Neural progenitor cell (in vitro differentiated cells): Measurements from ENCODE around the gene KLK3. TPM values are rescaled to one million over a fixed set of nuclear protein-coding genes. Genes with fewer than 3 reads are reported as not detected.

ENCODE experiments used
- DNase-seq: peaks from one replicate; pipeline ENCODE4 v3.0.0-alpha.2; 2016; ENCODE audit warnings: low spot score
- H2AFZ ChIP-seq: fragments of 200-600 bp; sonication (generic); replicated peaks from 2 replicates; pipeline ENCODE4 v1.6.1; 2016; ENCODE audit warnings: antibody characterized with exemption
- H3F3A ChIP-seq: fragments of 200-600 bp; sonication (generic); 2 replicates; pipeline ENCODE4 v1.6.1; 2016; ENCODE audit warnings: antibody characterized with exemption, low read depth
- H3K27ac ChIP-seq: fragments of 200-600 bp; sonication (generic); 2 replicates; pipeline ENCODE4 v1.5.1; 2016; ENCODE audit warnings: mild to moderate bottlenecking
- H3K27me3 ChIP-seq: fragments of 200-600 bp; sonication (generic); 2 replicates; pipeline ENCODE4 v1.6.1; 2016; ENCODE audit warnings: mild to moderate bottlenecking, moderate library complexity
- H3K36me3 ChIP-seq: fragments of 200-600 bp; sonication (generic); 2 replicates; pipeline ENCODE4 v1.5.1; 2016
- H3K4me1 ChIP-seq: fragments of 200-600 bp; sonication (generic); 2 replicates; pipeline ENCODE4 v1.6.1; 2016; ENCODE audit warnings: mixed run types
- H3K4me2 ChIP-seq: fragments of 200-600 bp; sonication (generic); 2 replicates; pipeline ENCODE4 v1.6.1; 2016
- H3K4me3 ChIP-seq: fragments of 200-600 bp; sonication (generic); 2 replicates; pipeline ENCODE4 v1.5.1; 2016
- H3K79me2 ChIP-seq: fragments of 200-600 bp; sonication (generic); 2 replicates; pipeline ENCODE4 v1.6.1; 2016; ENCODE audit warnings: low read depth
- H3K9ac ChIP-seq: fragments of 200-600 bp; sonication (generic); 2 replicates; pipeline ENCODE4 v1.6.1; 2016
- H3K9me3 ChIP-seq: fragments of 200-600 bp; sonication (generic); 2 replicates; pipeline ENCODE4 v1.5.1; 2016; ENCODE audit warnings: low read depth
- H4K20me1 ChIP-seq: fragments of 200-600 bp; sonication (generic); 2 replicates; pipeline ENCODE4 v1.6.1; 2016; ENCODE audit warnings: low read depth
- H3K27ac Mint-ChIP-seq: 3 replicates; pipeline ENCODE4 v1.8.0; 2021; ENCODE audit warnings: mixed read lengths
- H3K27me3 Mint-ChIP-seq: 2 replicates; pipeline ENCODE4 v1.8.0; 2022; ENCODE audit warnings: low read depth, mild to moderate bottlenecking, inconsistent platforms, moderate library complexity, mixed read lengths; ENCODE audit not compliant: insufficient read depth
- H3K36me3 Mint-ChIP-seq: 3 replicates; pipeline ENCODE4 v1.8.0; 2021; ENCODE audit warnings: mixed read lengths
- H3K4me1 Mint-ChIP-seq: 3 replicates; pipeline ENCODE4 v1.8.0; 2021; ENCODE audit warnings: mixed read lengths
- H3K4me3 Mint-ChIP-seq: 3 replicates; pipeline ENCODE4 v1.8.0; 2021; ENCODE audit warnings: mild to moderate bottlenecking, moderate library complexity, mixed read lengths
- H3K9me3 Mint-ChIP-seq: 3 replicates; pipeline ENCODE4 v1.8.0; 2020; ENCODE audit warnings: mixed read lengths
- EZH2 ChIP-seq: fragments of 200-600 bp; sonication (generic); IDR thresholded peaks from 2 replicates; pipeline ENCODE4 v1.6.1; 2017; ENCODE audit warnings: antibody characterized with exemption, mild to moderate bottlenecking, moderate library complexity
- EZH2phosphoT487 ChIP-seq: fragments of 200-600 bp; sonication (generic); IDR thresholded peaks from 2 replicates; pipeline ENCODE4 v1.6.1; 2017; ENCODE audit warnings: antibody characterized with exemption
- total RNA-seq: library from RNA; depleted of rRNA; stranded (reverse); fragments of >200 nt; gene quantifications from 2 replicates; pipeline ENCODE4 v1.2.3, GENCODE V29; 2015; ENCODE audit warnings: low replicate concordance
- TF ChIP-seq, protein P1 (sequence below): fragments of 200-600 bp; sonication (generic); IDR thresholded peaks from 2 replicates; pipeline ENCODE4 v1.5.1; 2017; ENCODE audit warnings: antibody characterized with exemption, mild to moderate bottlenecking

Gene KLK3
- total RNA-seq, 1 donor from 2014 or later, result not detected

DNA sequence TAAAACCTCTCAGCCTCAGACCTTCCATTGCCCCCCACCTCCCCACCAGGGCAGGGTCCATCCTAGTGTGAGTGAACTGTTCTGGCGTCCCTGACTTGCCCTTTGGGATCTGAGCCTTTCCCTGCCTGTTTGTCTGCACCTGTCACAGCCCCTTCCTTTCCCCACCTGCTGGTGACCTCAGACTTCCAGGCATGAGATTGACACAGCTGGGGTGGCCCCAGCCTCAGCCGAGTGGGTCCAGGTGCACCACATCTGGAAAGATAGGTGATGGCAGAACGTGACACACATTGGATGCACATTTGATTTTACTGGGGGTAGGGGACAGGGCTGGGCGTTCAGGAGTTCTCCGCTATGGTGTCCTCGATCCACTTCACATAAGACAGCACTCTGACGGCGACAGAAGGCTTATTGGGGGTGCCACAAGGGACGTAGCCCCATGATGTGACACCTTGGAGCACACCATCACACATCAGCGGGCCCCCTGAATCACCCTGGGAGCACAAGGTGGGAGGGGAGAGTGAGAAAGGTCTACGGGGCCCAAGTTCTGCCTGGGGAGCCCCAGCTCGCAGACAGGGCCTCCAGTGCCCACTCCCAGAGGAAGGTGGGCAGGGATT is 35.7 kb upstream of the KLK3 start:
- Histone ChIP-seq H3K79me2 (no peaks in the 10 kb centered on the region), H3K27me3 (peaks cover 89% of the 10 kb centered on the region), H3K36me3 (no peaks in the 10 kb centered on the region), H3K27ac (no peak overlapping the region), H4K20me1 (no peaks in the 10 kb centered on the region), H2AFZ (no peak overlapping the region), H3K4me1 (no peaks in the 10 kb centered on the region), H3K9ac (no peak overlapping the region), H3K4me3 (no peak overlapping the region), H3K4me2 (no peak overlapping the region), H3K9me3 (no peaks in the 10 kb centered on the region), H3F3A (no peaks in the 10 kb centered on the region)
- H3K4me3 Mint-ChIP-seq, result peak overlapping the region; percentile 80
- H3K27me3 Mint-ChIP-seq, result peaks cover 64% of the 10 kb centered on the region
- no peak for DNase-seq
- H3K9me3 Mint-ChIP-seq, result peaks cover 14% of the 10 kb centered on the region
- H3K36me3 Mint-ChIP-seq, result no peaks in the 10 kb centered on the region
- TF ChIP-seq EZH2phosphoT487 (no peak), EZH2 (no peak)
- TF ChIP-seq, protein P1, sequence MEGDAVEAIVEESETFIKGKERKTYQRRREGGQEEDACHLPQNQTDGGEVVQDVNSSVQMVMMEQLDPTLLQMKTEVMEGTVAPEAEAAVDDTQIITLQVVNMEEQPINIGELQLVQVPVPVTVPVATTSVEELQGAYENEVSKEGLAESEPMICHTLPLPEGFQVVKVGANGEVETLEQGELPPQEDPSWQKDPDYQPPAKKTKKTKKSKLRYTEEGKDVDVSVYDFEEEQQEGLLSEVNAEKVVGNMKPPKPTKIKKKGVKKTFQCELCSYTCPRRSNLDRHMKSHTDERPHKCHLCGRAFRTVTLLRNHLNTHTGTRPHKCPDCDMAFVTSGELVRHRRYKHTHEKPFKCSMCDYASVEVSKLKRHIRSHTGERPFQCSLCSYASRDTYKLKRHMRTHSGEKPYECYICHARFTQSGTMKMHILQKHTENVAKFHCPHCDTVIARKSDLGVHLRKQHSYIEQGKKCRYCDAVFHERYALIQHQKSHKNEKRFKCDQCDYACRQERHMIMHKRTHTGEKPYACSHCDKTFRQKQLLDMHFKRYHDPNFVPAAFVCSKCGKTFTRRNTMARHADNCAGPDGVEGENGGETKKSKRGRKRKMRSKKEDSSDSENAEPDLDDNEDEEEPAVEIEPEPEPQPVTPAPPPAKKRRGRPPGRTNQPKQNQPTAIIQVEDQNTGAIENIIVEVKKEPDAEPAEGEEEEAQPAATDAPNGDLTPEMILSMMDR, result no peak
- peaks cover 12% of the 10 kb centered on the region for H3K4me1 Mint-ChIP-seq
- H3K27ac Mint-ChIP-seq, result no peak overlapping the region

DNA sequence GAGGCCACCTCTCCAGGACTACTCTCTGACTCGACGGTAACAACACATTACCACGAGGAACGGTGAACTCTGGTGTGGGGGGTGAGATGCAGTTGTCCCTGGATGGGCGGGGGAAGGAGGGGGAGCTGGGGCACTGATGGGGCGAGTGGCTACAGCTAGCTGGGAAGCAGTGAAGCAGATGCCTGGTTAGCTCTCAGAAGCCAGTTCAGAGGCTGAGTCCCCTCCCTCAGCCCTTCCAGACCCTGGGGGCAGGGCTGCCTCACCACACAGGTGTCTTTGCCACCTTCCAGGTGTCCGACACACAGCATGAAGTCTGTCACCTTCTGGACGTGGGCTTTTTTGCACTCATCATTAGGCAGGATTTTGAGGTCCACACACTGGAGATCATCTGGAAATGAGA is 35.1 kb upstream of the KLK3 start:
- H3K36me3 ChIP-seq, result no peaks in the 10 kb centered on the region
- H3K36me3 Mint-ChIP-seq, result no peaks in the 10 kb centered on the region
- H2AFZ ChIP-seq, result no peak overlapping the region
- peaks cover 95% of the 10 kb centered on the region for H3K27me3 ChIP-seq
- no peak overlapping the region for H3K4me2 ChIP-seq
- no peaks in the 10 kb centered on the region for H3K9me3 ChIP-seq
- no peaks in the 10 kb centered on the region for H4K20me1 ChIP-seq
- no peaks in the 10 kb centered on the region for H3F3A ChIP-seq
- no peak overlapping the region for H3K27ac ChIP-seq
- peaks cover 63% of the 10 kb centered on the region for H3K27me3 Mint-ChIP-seq
- TF ChIP-seq EZH2phosphoT487, result no peak
- TF ChIP-seq, protein P1, result no peak
- no peak for TF ChIP-seq EZH2
- no peak overlapping the region for H3K4me3 ChIP-seq
- no peaks in the 10 kb centered on the region for H3K79me2 ChIP-seq
- H3K9ac ChIP-seq, result no peak overlapping the region
- peaks cover 12% of the 10 kb centered on the region for H3K4me1 Mint-ChIP-seq
- H3K4me3 Mint-ChIP-seq, result peak overlapping the region; percentile 33
- peaks cover 14% of the 10 kb centered on the region for H3K9me3 Mint-ChIP-seq
- DNase-seq, result no peak
- no peak overlapping the region for H3K27ac Mint-ChIP-seq
- H3K4me1 ChIP-seq, result no peaks in the 10 kb centered on the region

DNA sequence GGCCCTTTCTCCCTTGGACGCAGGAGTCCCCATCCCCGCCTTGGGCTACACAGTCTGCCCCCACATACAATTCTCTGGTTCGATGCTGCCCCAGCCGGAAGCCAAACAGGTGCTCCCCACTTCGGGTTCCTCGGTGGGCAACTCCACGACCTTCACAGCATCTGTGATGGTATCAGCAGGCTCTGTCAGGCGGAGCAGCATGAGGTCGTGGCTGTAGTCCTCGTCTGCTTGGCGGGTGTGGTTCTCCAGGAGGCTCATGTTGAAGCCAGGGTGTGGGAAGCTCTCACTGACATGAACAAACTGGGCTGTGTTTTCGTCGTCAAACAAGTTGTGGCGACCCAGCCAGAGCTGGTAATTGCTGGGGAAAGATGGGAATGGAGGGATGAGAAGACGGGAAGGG is 34.6 kb upstream of the KLK3 start:
- Histone ChIP-seq H3K4me2 (no peak overlapping the region), H4K20me1 (no peaks in the 10 kb centered on the region), H3K4me1 (no peaks in the 10 kb centered on the region), H3F3A (no peaks in the 10 kb centered on the region), H2AFZ (no peak overlapping the region), H3K9me3 (no peaks in the 10 kb centered on the region), H3K9ac (no peak overlapping the region), H3K27me3 (peaks cover 95% of the 10 kb centered on the region), H3K36me3 (no peaks in the 10 kb centered on the region), H3K79me2 (no peaks in the 10 kb centered on the region), H3K4me3 (no peak overlapping the region), H3K27ac (no peak overlapping the region)
- DNase-seq, result no peak
- H3K4me3 Mint-ChIP-seq, result peak overlapping the region; percentile 4
- TF ChIP-seq EZH2 (peak; percentile 31), EZH2phosphoT487 (no peak)
- TF ChIP-seq, protein P1, result no peak
- H3K27ac Mint-ChIP-seq, result no peak overlapping the region
- peaks cover 12% of the 10 kb centered on the region for H3K4me1 Mint-ChIP-seq
- H3K36me3 Mint-ChIP-seq, result no peaks in the 10 kb centered on the region
- H3K9me3 Mint-ChIP-seq, result peaks cover 14% of the 10 kb centered on the region
- peaks cover 63% of the 10 kb centered on the region for H3K27me3 Mint-ChIP-seq
